Measurements from ENCODE around the gene SMTNL2.
A peak's percentile ranks its signal among the peaks of the same experiment; 100 is the strongest.
"Not testable (repeated sequence)": the region's sequence is repeated elsewhere in the genome, so short reads cannot be mapped to it uniquely, and the experiment has no call there.

Gene SMTNL2

DNA sequence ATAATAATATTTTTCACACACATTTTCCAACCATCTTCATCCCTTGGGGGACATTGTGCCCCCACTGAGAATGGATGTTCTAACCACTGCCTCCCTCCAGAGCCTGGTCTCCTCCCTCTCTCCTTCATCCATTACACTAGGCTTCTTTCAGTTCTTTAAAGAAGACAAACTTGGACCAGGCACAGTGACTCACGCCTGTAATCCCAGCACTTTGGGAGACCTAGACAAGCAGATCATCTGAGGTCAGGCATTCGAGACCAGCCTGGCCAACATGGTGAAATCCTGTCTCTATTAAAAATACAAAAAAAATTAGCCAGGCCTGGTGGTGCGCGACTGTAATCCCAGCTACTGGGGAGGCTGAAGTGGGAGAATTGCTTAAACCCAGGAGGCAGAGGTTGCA is 50.6 kb downstream of the SMTNL2 start:
- DNase-seq (ENCODE audit: low spot score): no peak

DNA sequence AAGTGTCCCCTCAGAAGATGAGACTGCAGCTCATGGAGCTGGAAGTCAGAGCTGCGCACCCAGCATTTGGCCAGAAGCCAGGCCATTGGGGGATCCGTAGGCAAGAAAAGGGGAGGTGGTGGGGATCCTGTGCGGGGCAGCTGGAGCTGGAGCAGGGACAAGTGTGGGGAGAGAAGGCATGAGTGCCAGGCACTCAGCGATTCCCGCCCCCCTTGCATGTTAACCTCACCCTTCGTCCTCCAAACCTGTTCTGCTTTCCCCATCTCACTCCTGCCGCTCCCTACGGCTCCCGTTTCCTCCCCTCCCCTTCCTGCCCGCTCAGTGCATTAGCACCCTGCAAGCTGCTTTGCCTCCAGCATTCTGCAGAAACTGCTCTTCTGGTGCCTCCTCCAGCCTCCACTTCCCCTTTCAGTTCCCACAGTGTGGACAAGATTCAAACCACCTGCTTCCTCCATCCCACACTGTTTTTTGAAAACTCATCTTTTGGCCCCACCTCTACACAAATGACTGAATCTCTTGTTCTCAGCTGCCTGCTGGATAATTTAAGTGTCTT is 51.6 kb downstream of the SMTNL2 start:
- no peak for DNase-seq (ENCODE audit: low spot score)

DNA sequence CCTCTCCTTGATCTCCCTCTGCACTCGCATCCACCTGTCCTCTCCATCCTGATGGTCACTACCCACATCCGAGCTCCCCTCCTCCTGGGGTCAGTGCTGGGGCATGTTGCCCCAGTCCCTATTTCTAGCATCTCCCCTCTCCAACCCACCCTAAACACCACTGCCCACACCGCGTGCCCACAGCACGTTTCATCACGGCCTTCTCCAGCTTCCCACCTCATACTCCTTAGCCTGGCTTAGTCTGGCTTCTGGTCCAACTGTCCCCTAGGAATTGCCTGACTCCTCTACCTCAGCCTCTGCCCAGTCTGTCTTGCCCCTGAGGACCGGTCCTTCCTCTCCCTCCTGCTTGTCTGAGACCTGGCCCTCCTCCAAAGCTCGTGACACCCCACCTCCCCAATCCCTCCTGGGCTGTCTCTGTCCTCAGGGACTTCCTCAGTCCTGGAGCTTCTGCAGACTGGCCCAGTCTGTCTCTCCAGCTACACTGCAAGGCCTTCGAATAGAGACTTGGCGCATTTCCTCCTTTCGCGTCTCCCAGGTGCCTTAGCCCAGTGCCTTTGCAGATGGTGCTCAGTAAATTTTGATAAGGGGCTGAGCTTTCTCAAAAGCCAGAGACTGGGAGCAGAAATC is 52.3 kb downstream of the SMTNL2 start:
- DNase-seq (ENCODE audit: low spot score): no peak

DNA sequence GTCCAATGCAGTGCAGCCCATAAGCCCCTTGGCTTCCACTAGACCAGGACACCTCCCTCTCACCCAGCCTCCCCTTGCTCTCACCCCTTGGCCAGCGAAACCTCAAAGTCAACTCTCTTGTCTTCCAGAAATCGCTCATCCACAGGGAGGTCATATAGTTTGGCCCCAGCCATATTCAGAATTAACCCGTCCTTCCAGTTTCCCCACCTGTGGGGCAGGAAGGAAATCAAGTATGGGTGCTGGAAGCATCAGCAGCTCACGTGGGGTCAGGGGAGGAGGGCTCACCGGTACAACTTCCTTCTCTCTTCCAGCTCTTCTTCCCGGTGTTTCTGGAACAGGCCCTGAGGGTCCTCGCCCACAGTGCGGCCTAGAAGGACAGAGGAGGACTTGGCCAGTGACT is 54.4 kb downstream of the SMTNL2 start:
- DNase-seq (ENCODE audit: low spot score): not testable (repeated sequence)

DNA sequence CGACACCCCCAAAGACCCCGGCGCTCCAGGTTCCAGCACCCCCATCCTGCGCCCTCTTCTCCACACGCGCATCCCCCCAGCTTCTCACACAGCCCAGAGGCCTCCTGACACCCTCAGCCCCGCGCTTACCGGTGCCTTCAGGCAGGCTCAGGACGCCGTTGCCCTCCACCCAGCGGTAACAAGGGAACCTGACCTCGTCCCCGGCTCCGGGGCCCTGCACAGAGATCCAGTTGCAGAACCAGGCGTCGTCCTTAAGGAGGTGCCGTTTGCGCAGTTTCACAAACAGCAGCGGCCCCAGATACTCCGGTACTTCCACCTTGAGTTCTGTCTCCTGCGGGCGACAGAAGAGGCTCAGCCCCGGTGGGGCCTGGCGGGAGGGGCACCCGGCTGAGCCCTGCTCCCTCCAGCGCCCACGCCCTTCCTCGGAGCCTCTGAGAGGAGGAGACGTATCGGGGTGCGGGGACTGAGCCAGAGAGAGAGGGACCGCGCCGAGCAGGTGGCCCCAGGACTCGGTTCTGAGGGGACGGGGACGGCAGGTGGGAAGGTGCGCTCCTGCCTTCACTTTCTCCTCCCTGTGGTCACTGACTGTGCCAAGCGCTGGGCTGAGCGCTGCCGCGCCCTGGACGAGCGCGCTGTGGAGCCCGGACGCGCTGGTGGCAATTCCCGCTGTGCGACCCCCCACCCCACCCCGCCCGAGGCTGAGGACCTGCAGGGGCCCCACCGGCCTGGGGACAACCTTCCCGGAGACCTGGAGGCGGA is 55.2 kb downstream of the SMTNL2 start:
- DNase-seq (ENCODE audit: low spot score): peak; percentile 11

DNA sequence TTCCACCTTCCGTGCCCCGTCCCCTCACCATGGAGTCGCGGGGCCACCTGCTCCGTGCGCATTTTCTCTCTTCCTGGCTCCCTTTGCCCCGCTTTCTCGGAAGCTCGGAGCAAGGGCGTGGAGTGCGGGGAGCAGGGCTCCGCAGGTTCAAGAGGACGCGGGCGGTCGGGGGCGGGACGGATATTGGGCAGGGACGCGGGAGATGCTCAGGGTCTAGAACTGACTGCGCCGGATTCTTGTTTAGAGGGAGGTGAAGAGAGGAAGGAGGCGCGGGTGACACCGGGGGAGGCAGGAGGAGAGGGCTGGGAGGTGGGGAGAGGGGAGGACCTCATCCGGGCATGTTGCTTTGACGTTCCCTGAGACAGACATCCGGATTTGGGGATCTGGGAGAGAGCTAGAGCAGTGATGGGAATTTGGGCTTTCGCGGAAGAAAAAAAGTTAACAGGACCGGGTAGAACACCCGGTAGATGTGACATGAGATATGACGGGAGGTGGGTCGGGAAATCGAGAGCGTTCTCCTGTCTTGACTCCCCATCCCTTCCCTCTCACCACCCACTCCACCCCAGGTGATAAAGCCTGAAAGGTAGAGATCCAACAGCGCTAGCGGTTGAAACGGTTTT is 56.4 kb downstream of the SMTNL2 start:
- not testable (repeated sequence) for DNase-seq (ENCODE audit: low spot score)

DNA sequence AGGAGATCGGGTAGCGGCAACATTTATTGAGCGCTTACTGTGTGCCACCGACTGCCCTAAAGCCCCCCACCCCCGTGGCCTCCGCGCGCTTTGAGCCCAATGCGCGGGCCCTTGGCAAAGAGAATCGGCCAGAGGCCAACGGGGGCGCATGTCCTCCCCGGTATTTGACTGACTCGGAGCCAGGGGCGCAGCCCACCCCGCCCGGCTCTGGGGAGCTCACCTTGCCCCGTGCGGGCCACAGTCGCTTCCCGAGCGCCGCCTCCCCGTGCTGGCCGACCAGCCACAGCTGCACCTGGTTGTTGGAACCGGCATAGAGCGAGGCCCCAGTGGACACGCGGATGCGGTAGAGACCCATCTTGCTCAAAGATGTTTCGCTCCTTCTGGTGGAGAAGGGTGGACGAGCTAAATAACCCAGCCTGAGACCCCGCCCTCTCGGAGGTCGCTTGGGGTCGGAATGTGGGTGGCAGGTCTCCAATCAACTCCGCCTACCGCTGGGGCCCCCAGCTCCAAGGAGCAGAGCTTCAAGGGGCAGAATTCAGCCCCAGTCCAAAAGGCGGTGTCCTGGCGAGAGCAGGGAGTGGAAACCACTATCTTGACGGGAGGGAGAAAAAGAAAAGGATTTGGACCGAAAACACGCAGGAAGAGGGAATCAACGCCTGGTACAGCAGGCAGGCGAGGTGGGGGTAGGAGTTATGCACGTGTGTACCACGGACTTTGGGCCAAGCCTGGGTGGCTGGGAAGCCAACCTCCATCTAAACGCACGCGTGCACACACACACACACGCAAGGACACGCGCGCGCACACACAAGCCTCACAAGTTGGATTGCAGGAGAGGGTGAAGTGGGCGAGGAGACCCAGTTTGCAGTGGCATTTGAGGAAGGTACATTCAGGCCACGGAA is 57.2 kb downstream of the SMTNL2 start, which contains the start of gene ALOX15:
ALOX15 (minus strand) TSS at position 382 of the 899 bp plus-strand sequence; CDS start at position 355, 27 bp downstream.
- DNase-seq (ENCODE audit: low spot score): no peak

DNA sequence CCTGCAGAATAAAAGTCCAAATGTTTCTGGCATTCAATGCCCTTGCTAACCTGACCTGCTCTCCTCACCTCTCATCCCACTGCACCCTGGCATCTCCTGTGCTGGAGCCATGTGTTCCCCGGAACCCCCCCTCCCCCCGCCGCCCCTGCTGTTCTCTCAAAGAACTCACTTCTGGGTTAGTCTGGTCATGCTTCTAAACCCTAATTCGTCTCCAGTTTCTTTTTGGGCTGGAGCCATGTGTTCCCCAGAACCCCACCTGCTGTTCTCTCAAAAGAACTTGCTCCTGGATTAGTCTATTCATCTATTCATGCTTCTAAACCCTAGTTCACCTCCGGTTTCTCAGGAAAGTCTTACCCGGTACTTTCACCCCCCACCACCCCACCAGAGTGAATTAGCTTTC is 58.0 kb downstream of the SMTNL2 start:
- DNase-seq (ENCODE audit: low spot score): no peak

DNA sequence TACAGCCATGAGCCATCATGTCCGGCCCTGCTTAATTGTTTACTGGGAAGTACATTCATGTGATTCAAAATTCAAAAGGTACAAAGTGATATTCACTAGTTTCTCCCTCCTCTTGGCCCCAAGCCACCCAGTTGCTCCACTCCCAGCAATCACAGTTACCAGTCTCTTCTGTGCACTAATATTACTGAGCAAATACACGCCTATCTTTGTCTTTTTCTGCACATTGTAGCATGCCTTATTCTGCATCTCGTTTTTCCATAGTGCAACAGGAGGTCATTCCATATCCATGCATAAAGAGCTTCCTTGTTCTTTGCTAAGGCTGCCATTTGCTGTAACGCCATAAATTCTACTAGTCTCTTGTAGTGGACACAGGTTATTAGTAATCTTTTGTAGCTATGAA is 59.3 kb downstream of the SMTNL2 start:
- no peak for DNase-seq (ENCODE audit: low spot score)

DNA sequence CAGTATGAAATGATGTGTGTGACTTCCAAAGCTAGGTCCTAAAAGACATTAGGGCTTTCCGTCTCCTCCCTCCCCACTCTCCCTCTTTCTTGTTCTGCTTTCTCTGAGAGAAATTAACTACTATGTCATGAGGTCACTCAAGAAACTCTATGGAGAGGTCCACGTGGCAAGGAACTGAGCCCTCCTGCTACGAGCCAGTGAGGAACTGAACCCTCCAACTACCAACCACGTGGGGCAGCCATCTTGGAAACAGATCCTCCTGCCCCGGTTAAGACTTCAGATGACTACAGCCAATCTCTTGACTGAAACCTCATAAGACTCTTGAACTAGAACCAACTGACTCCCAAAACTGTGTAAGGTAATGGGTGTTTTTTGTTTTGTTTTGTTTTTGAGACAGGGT is 61.3 kb downstream of the SMTNL2 start:
- no peak for DNase-seq (ENCODE audit: low spot score)

DNA sequence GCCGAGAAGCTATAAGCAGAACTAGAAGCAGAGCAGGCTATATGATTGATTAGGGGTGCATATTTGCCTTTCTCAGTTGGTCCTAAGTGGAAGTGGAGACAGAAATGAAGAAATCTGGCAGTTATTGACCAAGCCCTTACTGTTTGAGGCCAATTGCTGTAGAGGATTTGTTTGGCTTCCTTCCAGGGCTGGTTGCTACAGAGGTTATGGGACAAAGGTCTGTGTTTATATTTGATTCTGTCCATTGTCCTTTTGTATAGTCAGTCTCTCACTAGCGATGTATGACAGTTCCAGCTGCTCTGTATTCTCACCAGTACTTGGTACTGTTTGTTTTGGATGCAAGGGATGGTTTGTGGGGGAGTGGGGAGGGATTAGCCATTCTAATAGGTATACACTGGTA is 64.4 kb downstream of the SMTNL2 start:
- no peak for DNase-seq (ENCODE audit: low spot score)

DNA sequence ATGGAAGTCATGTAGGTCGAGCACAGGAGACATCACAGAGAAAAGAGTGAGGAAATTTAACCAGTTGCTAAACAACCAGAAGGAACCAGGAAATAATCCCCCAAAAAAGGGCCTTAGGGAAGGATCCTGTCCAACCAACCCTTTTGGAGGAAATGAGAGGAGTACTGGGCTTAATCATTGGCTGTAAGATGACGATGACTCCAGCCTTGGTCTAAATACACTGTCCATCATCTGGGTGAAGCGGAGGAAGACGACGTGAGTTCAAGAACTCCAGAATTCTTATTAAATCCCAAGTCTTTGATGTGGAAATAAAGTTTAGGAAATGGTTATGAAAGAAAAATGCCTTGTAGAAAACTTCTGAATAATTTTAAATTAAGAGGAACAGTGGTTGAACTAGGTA is 68.7 kb downstream of the SMTNL2 start:
- DNase-seq (ENCODE audit: low spot score): no peak

DNA sequence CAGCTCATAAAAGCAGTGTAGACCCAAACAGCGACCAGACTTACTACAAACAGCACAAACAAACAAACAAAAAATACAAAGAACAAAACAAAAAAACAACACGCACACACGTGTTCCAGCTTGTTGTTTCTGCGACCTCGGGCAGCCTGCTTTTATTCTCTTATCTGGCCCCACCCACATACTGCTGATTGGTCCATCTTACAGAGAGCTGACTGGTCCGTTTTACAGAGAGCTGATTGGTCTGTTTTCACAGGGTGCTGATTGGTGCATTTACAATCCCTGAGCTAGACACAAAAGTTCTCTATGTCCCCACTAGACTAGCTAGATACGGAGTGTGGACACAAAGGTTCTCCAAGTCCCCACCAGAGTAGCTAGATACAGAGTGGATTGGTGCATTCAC is 71.6 kb downstream of the SMTNL2 start:
- not testable (repeated sequence) for DNase-seq (ENCODE audit: low spot score)

DNA sequence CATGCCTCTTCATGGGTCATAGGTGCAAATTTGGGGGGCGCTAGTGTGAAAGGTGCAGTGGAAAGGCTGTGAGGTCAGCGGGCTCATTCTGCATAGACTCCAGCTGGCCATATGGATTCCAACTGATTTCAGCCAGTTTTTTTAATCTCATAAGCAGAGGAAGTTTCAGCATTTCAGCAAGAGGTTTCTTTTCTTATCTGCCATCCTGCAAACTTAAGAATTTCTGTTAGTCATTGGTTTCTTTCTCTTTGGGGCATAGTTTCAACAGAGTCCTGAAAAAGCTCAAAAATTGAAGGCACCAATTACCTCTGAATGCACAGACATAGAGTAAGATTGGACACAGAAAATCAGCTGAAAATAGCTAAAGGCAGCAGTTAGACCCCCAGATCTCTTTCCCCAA is 73.3 kb downstream of the SMTNL2 start:
- DNase-seq (ENCODE audit: low spot score): no peak

All from CD4-positive, alpha-beta T cell treated with Interleukin-6 at 100 ng/mL for 8 hours (primary cell).